K562 (cell line): ENCODE results near the gene ACCSL. TPM values are rescaled to one million over a fixed set of nuclear protein-coding genes. Genes with fewer than 3 reads are reported as not detected.

Experiments used
- ATAC-seq: fragments of 200-7000 bp; cut with Tn5 transposase; 3 replicates; pipeline ENCODE4 v1.9.1; 2020; ENCODE audit warnings: moderate library complexity
- BruUV-seq: library from RNA; stranded (reverse); fragments of 400-500 nt; replicated peaks from 2 replicates; lab custom pipeline; 2021; lab: Mats Ljungman, UMichigan
- CTCF ChIA-PET: fragments of 300-600 bp; formaldehyde crosslinking; extraction: SDS; loops from one replicate; lab custom pipeline; 2021; ENCODE audit warnings: low intra/inter-chr PET ratio; lab: Yijun Ruan, JAX
- POLR2A ChIA-PET: fragments of 300-600, 350-650 bp; sonication (Branson Sonifier 250); formaldehyde crosslinking; extraction: SDS; loops from one replicate; lab custom pipeline; 2021; ENCODE audit warnings: antibody characterized with exemption, inconsistent platforms; lab: Yijun Ruan, JAX
- DNase-seq, 4 experiments: peaks; one replicate each; pipeline versions ENCODE4 v3.0.0 to v3.0.0-alpha.2; 2011 to 2018; ENCODE audit warnings: low spot score in 3 of 4, mixed read lengths in 3 of 4; ENCODE audit errors: extremely low read depth in 1 of 4
- FAIRE-seq: peaks from 2 replicates; lab custom pipeline; 2011; peaks lifted over from hg19 to GRCh38; lab: Jason Lieb, UNC
- H2AFZ ChIP-seq: 2 replicates; pipeline ENCODE4 v1.6.0; 2011; ENCODE audit warnings: low read depth, low read length, control low read depth, inconsistent platforms
- H3K27ac ChIP-seq: fragments of 200-600 bp; 3 replicates; pipeline ENCODE4 v1.8.0; 2011; ENCODE audit warnings: low read depth, mild to moderate bottlenecking, control low read depth, inconsistent platforms, low read length, moderate library complexity, mixed read lengths; ENCODE audit errors: extremely low read depth
- H3K27me3 ChIP-seq, 2 experiments: fragments of 300-600 bp in 1 of 2; 2 replicates in 1 of 2; 3 replicates in 1 of 2; pipeline versions ENCODE4 v1.6.0 to v1.8.0; 2011; ENCODE audit warnings: inconsistent platforms in 2 of 2, low read length in 2 of 2, mild to moderate bottlenecking in 1 of 2, mixed read lengths in 1 of 2, moderate library complexity in 1 of 2; ENCODE audit not compliant: control insufficient read depth in 2 of 2, insufficient read depth in 2 of 2
- H3K36me3 ChIP-seq: fragments of 300-600 bp; 3 replicates; pipeline ENCODE4 v1.8.0; 2011; ENCODE audit warnings: mild to moderate bottlenecking, low read length, inconsistent platforms; ENCODE audit not compliant: control insufficient read depth, insufficient read depth
- H3K4me1 ChIP-seq, 2 experiments: fragments of 200-600 bp in 1 of 2; replicated peaks in 1 of 2; 2 replicates in 1 of 2; 3 replicates in 1 of 2; pipeline versions ENCODE4 v1.5.1 to v1.8.0; 2011; ENCODE audit warnings: inconsistent platforms in 2 of 2, low read length in 2 of 2, mild to moderate bottlenecking in 1 of 2, mixed read lengths in 1 of 2, moderate library complexity in 1 of 2; ENCODE audit not compliant: control insufficient read depth in 2 of 2, insufficient read depth in 2 of 2
- H3K4me2 ChIP-seq: 2 replicates; pipeline ENCODE4 v1.6.1; 2011; ENCODE audit warnings: low read length, control low read depth, inconsistent platforms, mixed read lengths; ENCODE audit not compliant: insufficient read depth
- H3K4me3 ChIP-seq: fragments of 200-600 bp; sonication (generic), shearing (Covaris generic); 2 replicates; pipeline ENCODE4 v1.5.1; 2016; ENCODE audit warnings: control low read depth, inconsistent platforms
- H3K79me2 ChIP-seq: fragments of 200-600 bp; 3 replicates; pipeline ENCODE4 v1.8.0; 2011; ENCODE audit warnings: low read length, inconsistent platforms; ENCODE audit not compliant: control insufficient read depth, insufficient read depth
- H3K9ac ChIP-seq, 2 experiments: 2 replicates each; pipeline versions ENCODE4 v1.6.0 to v1.6.1; 2011; ENCODE audit warnings: low read depth in 2 of 2, low read length in 2 of 2, control low read depth in 1 of 2, inconsistent platforms in 1 of 2, mild to moderate bottlenecking in 1 of 2, mixed read lengths in 1 of 2; ENCODE audit not compliant: insufficient read depth in 1 of 2
- H3K9me1 ChIP-seq: one replicate; pipeline ENCODE4 v1.6.0; 2011; ENCODE audit warnings: inconsistent platforms, mild to moderate bottlenecking, low read length, moderate library complexity; ENCODE audit not compliant: control insufficient read depth, insufficient read depth
- H3K9me3 ChIP-seq: replicated peaks from 2 replicates; pipeline ENCODE4 v1.5.1; 2011; ENCODE audit warnings: low read depth, low read length, inconsistent platforms; ENCODE audit not compliant: control insufficient read depth, insufficient read depth
- H4K20me1 ChIP-seq: replicated peaks from 2 replicates; pipeline ENCODE4 v1.6.1; 2011; ENCODE audit warnings: low read length, inconsistent platforms, mixed read lengths; ENCODE audit not compliant: control insufficient read depth, insufficient read depth
- ARID3B ChIP-seq: fragments of 250-450 bp; sonication (Bioruptor Pico); IDR thresholded peaks from 2 replicates; pipeline ENCODE4 v1.4.0; 2020; ENCODE audit warnings: borderline replicate concordance
- FOXJ3 ChIP-seq: sonication (generic); formaldehyde crosslinking; IDR thresholded peaks from 2 replicates; pipeline ENCODE4 v1.4.0; 2020; ENCODE audit warnings: mild to moderate bottlenecking, missing genetic modification reagents
- HDAC8 ChIP-seq: fragments of 450-650 bp; IDR thresholded peaks from 2 replicates; pipeline ENCODE4 v1.6.1; 2016; ENCODE audit warnings: mild to moderate bottlenecking, missing genetic modification characterization, moderate library complexity, missing compliant biosample characterization
- HMG20A ChIP-seq: fragments of 450-650 bp; formaldehyde crosslinking; conservative IDR thresholded peaks from 2 replicates; pipeline ENCODE4 v1.4.0; 2020; ENCODE audit warnings: mild to moderate bottlenecking, mixed read lengths
- HMGXB4 ChIP-seq: sonication (generic); formaldehyde crosslinking; IDR thresholded peaks from 2 replicates; pipeline ENCODE4 v1.8.1; 2023; ENCODE audit warnings: mild to moderate bottlenecking, missing genetic modification reagents
- HNRNPLL ChIP-seq: fragments of 200-400 bp; formaldehyde crosslinking; IDR thresholded peaks from 2 replicates; pipeline ENCODE4 v1.6.1; 2017; ENCODE audit warnings: low read length, low read depth, mild to moderate bottlenecking; ENCODE audit not compliant: poor library complexity, severe bottlenecking
- MXI1 ChIP-seq: IDR thresholded peaks from 2 replicates; pipeline ENCODE4 v1.6.1; 2011; ENCODE audit warnings: low read depth, mild to moderate bottlenecking, improper control_type of control experiment, low read length
- PHB ChIP-seq: fragments of 250-450 bp; sonication (Bioruptor Pico); IDR thresholded peaks from 2 replicates; pipeline ENCODE4 v1.5.0; 2021
- POLR3A ChIP-seq: IDR thresholded peaks from 2 replicates; pipeline ENCODE4 v1.6.1; 2011; ENCODE audit warnings: borderline replicate concordance, mild to moderate bottlenecking, moderate library complexity; ENCODE audit not compliant: insufficient read length, insufficient read depth; ENCODE audit errors: extremely low read depth
- RBM25 ChIP-seq: fragments of 200-400 bp; formaldehyde crosslinking; IDR thresholded peaks from 2 replicates; pipeline ENCODE4 v1.6.1; 2018; ENCODE audit warnings: low read length, low read depth, moderate library complexity; ENCODE audit not compliant: severe bottlenecking
- TAL1 ChIP-seq: fragments of 450-650 bp; IDR thresholded peaks from 2 replicates; pipeline ENCODE4 v1.6.1; 2016; ENCODE audit warnings: mild to moderate bottlenecking
- TCF15 ChIP-seq: fragments of 250-450 bp; sonication (Bioruptor Pico); IDR thresholded peaks from 2 replicates; pipeline ENCODE4 v1.8.0; 2022; ENCODE audit warnings: moderate library complexity, mild to moderate bottlenecking, inconsistent platforms
- TCFL5 ChIP-seq: fragments of 250-450 bp; sonication (Bioruptor Pico); conservative IDR thresholded peaks from 2 replicates; pipeline ENCODE4 v1.6.1; 2021; ENCODE audit warnings: mild to moderate bottlenecking, moderate library complexity, matching md5 sums
- THAP7 ChIP-seq: fragments of 250-450 bp; sonication (Bioruptor Pico); IDR thresholded peaks from 2 replicates; pipeline ENCODE4 v1.5.0; 2021
- XRCC5 ChIP-seq: fragments of 200-400 bp; formaldehyde crosslinking; IDR thresholded peaks from 2 replicates; pipeline ENCODE4 v1.6.1; 2017; ENCODE audit warnings: low read depth, mild to moderate bottlenecking, low read length
- ZFPM2 ChIP-seq: fragments of 250-450 bp; sonication (Bioruptor Pico); IDR thresholded peaks from 2 replicates; pipeline ENCODE4 v1.5.1; 2022; ENCODE audit warnings: mild to moderate bottlenecking
- ZNF76 ChIP-seq: fragments of 250-450 bp; sonication (Bioruptor Pico); IDR thresholded peaks from 2 replicates; pipeline ENCODE4 v1.4.0; 2020; ENCODE audit warnings: mild to moderate bottlenecking, moderate library complexity, borderline replicate concordance
- ZNF778 ChIP-seq: fragments of 450-650 bp; formaldehyde crosslinking; IDR thresholded peaks from 2 replicates; pipeline ENCODE4 v1.4.0; 2020; ENCODE audit warnings: mild to moderate bottlenecking, moderate library complexity
- WGBS: fragments of 100-300 bp; shearing (Covaris generic); methylation state at CpG from one replicate; pipeline ENCODE4 v1.1.6; 2016; ENCODE audit warnings: low coverage, mixed read lengths; ENCODE audit not compliant: insufficient coverage; ENCODE audit errors: missing lambda C conversion rate; 5-methylcytosine and 5-hydroxymethylcytosine counted together
- in situ Hi-C: fragments of 300-500 bp; cut with MboI; formaldehyde crosslinking; loops from 4 replicates; pipeline ENCODE4 v1.15.0; 2018; ENCODE audit warnings: inconsistent platforms, mixed read lengths
- intact Hi-C: fragments of 100-400 bp; cut with micrococcal nuclease; formaldehyde crosslinking; loops from 2 replicates; pipeline ENCODE4 v1.14.2; 2022
- polyA plus RNA-seq, 8 experiments: library from polyadenylated mRNA; depleted of rRNA in 4 of 8; stranded (reverse) in 5 of 8; unstranded in 3 of 8; fragments of >200 nt; fragmentation: Nextera tagmentation in 2 of 8; fragmentation: Illumina TruSeq in 1 of 8; extraction: Ambion mirVana in 2 of 8; extraction: Trizol in 1 of 8; gene quantifications; 2 replicates each; pipeline versions ENCODE4 v1.2.1 to v1.2.3, GENCODE V29; 2011 to 2014; ENCODE audit warnings: inconsistent platforms in 1 of 8, missing spikeins in 1 of 8
- total RNA-seq, 7 experiments: library from RNA; depleted of rRNA in 6 of 7; stranded (reverse); fragments of >200 nt in 6 of 7; fragmentation: Illumina TruSeq in 2 of 7; extraction: Trizol in 2 of 7; gene quantifications; 2 replicates each; pipeline versions ENCODE4 v1.2.1 to v1.2.3, GENCODE V29; 2011 to 2021; ENCODE audit warnings: low replicate concordance in 1 of 7

The ACCSL gene
- total and polyA plus RNA-seq, 9 of the 15 experiments (the other 6 are each of a cell fraction or from before 2014, with no cell fraction given): not detected

GRCh38 chr11:44016546-44017442 lies 31.0 kb upstream of the ACCSL start:
- Histone ChIP-seq H3K36me3 (no peaks in the 10 kb centered on the region), H3K9me1 (no peaks in the 10 kb centered on the region), H3K27ac (no peak overlapping the region), H3K4me3 (no peak overlapping the region), H3K9me3 (no peaks in the 10 kb centered on the region), H3K9ac (no peak overlapping the region), H3K4me1 (no peaks in the 10 kb centered on the region; a peak in 1 of 5 replicates), H3K4me2 (no peak overlapping the region), H4K20me1 (no peaks in the 10 kb centered on the region), H3K79me2 (no peaks in the 10 kb centered on the region), H2AFZ (no peak overlapping the region), H3K27me3 (peaks cover 7 to 29% of the 10 kb centered on the region in 2 experiments; a peak in 3 of 5 replicates)
- in situ Hi-C loops (no loop called here), intact Hi-C loops (no loop called here)
- 4% methylated on average over 2 of the region's 2 CpGs for WGBS
- DNase-seq (no peak), FAIRE-seq (no peak), ATAC-seq (no peak)
- ChIA-PET POLR2A (interaction anchor here (1.1 to 1.2 kb wide), 2 partner anchors 11 to 25 kb away, joined by 3 read pairs; no protein-coding TSS in a partner anchor), CTCF (no interaction called here)
- BruUV-seq: no TSS peak
- TF ChIP-seq XRCC5 (no peak), HDAC8 (tag) (no peak), ZFPM2 (CRISPR knock-in tag) (no peak), PHB (CRISPR knock-in tag) (no peak), RBM25 (no peak), TCF15 (CRISPR knock-in tag) (no peak), MXI1 (no peak), ZNF778 (CRISPR knock-in tag) (no peak), TCFL5 (CRISPR knock-in tag) (no peak), ARID3B (CRISPR knock-in tag) (no peak), POLR3A (no peak), TAL1 (no peak), FOXJ3 (CRISPR knock-in tag) (no peak), HMG20A (CRISPR knock-in tag) (no peak), HNRNPLL (no peak), THAP7 (CRISPR knock-in tag) (no peak), HMGXB4 (no peak), ZNF76 (CRISPR knock-in tag) (no peak)
